Lung (tissue), 12 donors: ENCODE measurements around the gene SMURF1. TPM values are rescaled to one million over a fixed set of nuclear protein-coding genes. Genes with fewer than 3 reads are reported as not detected.

ENCODE experiments used
- ATAC-seq: fragments of 200-7000 bp; cut with Tn5 transposase; one replicate; pipeline ENCODE4 v1.9.1; 2020; ENCODE audit warnings: moderate number of reproducible peaks; ENCODE audit not compliant: insufficient read depth, low FRiP score
- DNase-seq, 3 donors: peaks; one replicate each; pipeline ENCODE4 v3.0.0-alpha.2; 2013 to 2017
- H3K27ac ChIP-seq, 2 donors: one replicate each; pipeline ENCODE4 v1.5.1; 2013; ENCODE audit warnings: mild to moderate bottlenecking in 2 of 2, moderate library complexity in 2 of 2, control low read depth in 1 of 2, inconsistent platforms in 1 of 2, low read depth in 1 of 2, low read length in 1 of 2
- H3K27me3 ChIP-seq, 3 donors: one replicate each; pipeline ENCODE4 v1.5.1; 2013; ENCODE audit warnings: low read length in 2 of 3; ENCODE audit not compliant: control insufficient read depth in 3 of 3, insufficient read depth in 3 of 3
- H3K36me3 ChIP-seq, 4 donors: one replicate each; pipeline ENCODE4 v1.5.1; 2013; ENCODE audit warnings: low read length in 4 of 4, mild to moderate bottlenecking in 1 of 4, moderate library complexity in 1 of 4; ENCODE audit not compliant: control insufficient read depth in 4 of 4, insufficient read depth in 4 of 4
- H3K4me1 ChIP-seq, 5 donors: one replicate each; pipeline ENCODE4 v1.5.1; 2013; ENCODE audit warnings: low read length in 5 of 5, mild to moderate bottlenecking in 2 of 5, moderate library complexity in 1 of 5; ENCODE audit not compliant: control insufficient read depth in 5 of 5, insufficient read depth in 5 of 5
- H3K4me3 ChIP-seq: one replicate; pipeline ENCODE4 v1.5.1; 2013; ENCODE audit warnings: mild to moderate bottlenecking, control low read depth, moderate library complexity
- H3K9ac ChIP-seq, 2 donors: one replicate each; pipeline ENCODE4 v1.5.1; 2013; ENCODE audit warnings: low read length in 2 of 2, control low read depth in 1 of 2; ENCODE audit not compliant: insufficient read depth in 1 of 2
- H3K9me3 ChIP-seq, 4 donors: one replicate each; pipeline ENCODE4 v1.5.1; 2013; ENCODE audit warnings: low read length in 3 of 4, mild to moderate bottlenecking in 1 of 4, moderate library complexity in 1 of 4; ENCODE audit not compliant: control insufficient read depth in 4 of 4, insufficient read depth in 3 of 4
- CTCF ChIP-seq: IDR thresholded peaks from 2 replicates; pipeline ENCODE4 v1.5.1; 2012; ENCODE audit warnings: mild to moderate bottlenecking; ENCODE audit errors: control extremely low read depth, extremely low read depth
- WGBS, 2 donors: extraction: QIAGEN DNeasy Blood & Tissue Kit; methylation state at CpG; one replicate each; pipeline ENCODE4 v1.1.7; 2013; 5-methylcytosine and 5-hydroxymethylcytosine counted together
- polyA plus RNA-seq, 2 donors: library from polyadenylated mRNA; stranded (reverse); fragments of 200-250 nt; gene quantifications; one replicate each; pipeline ENCODE4 v1.2.1, GENCODE V29; 2013
- total RNA-seq, 2 donors: library from RNA; depleted of rRNA in 1 of 2; stranded (reverse); fragments of >200 nt in 1 of 2; gene quantifications; one replicate each; pipeline ENCODE4 v1.2.1, GENCODE V29; 2014 to 2021
- donor health status: control.
- donor health status: control.
- donor health status: Bipolar disorder and iron deficiency.
- donor health status: healthy.
- donor health status: DM: yes; HTN: yes; CAD: no.

Gene SMURF1
- total and polyA plus RNA-seq, 4 donors = 9.0 to 36.4 (median 21.5) TPM

- H3K36me3 ChIP-seq = peaks cover 31 to 61% (median 50%) of the 10 kb centered on the region in 4 donors
- H3K4me3 ChIP-seq = no peak overlapping the region
- TF ChIP-seq CTCF = no peak
- H3K9ac ChIP-seq = no peak overlapping the region
- ATAC-seq (no peak), DNase-seq (no peak)
- H3K27me3 ChIP-seq = no peaks in the 10 kb centered on the region
- WGBS, 2 donors = 97% methylated on average over 16 of the region's 16 CpGs
- no peak overlapping the region for H3K27ac ChIP-seq
- no peaks in the 10 kb centered on the region for H3K9me3 ChIP-seq
- no peaks in the 10 kb centered on the region for H3K4me1 ChIP-seq
Measured at GRCh38 chr7:98995523-98996149, 148.3 kb downstream of the SMURF1 start.

GRCh38 chr7:98995111-98995510 is 148.8 kb downstream of the SMURF1 start:
- Histone ChIP-seq H3K4me3 (no peak overlapping the region), H3K36me3 (peaks cover 31 to 59% (median 49%) of the 10 kb centered on the region in 4 donors), H3K9me3 (peaks cover 0 to 1% (median 0%) of the 10 kb centered on the region in 4 donors), H3K9ac (no peak overlapping the region), H3K27ac (no peak overlapping the region), H3K4me1 (no peaks in the 10 kb centered on the region), H3K27me3 (no peaks in the 10 kb centered on the region)
- no peak for ATAC-seq
- no peak for TF ChIP-seq CTCF
- no peak for DNase-seq
- WGBS, 2 donors = 93 to 95% methylated on average over 13 of the region's 13 CpGs

- Histone ChIP-seq H3K9me3 (peaks cover 0 to 1% (median 0%) of the 10 kb centered on the region in 4 donors), H3K9ac (no peak overlapping the region), H3K27me3 (no peaks in the 10 kb centered on the region), H3K4me1 (no peaks in the 10 kb centered on the region), H3K4me3 (no peak overlapping the region), H3K27ac (no peak overlapping the region), H3K36me3 (peaks cover 31 to 59% (median 50%) of the 10 kb centered on the region in 4 donors)
- ATAC-seq = no peak
- DNase-seq = no peak
- TF ChIP-seq CTCF = no peak
- WGBS, 2 donors = 93 to 95% methylated on average over 34 of the region's 34 CpGs
Measured at GRCh38 chr7:98994046-98994944, 149.6 kb downstream of the SMURF1 start.
